GM23338 (cell line): Measurements from ENCODE around the gene CERK.

Source experiments
- CTCF ChIP-seq, 2 experiments: fragments of 200-600 bp in 1 of 2; sonication (generic) in 1 of 2; conservative IDR thresholded peaks; 2 replicates each; pipeline versions ENCODE4 v1.5.1 to v1.6.1; 2016 to 2017; ENCODE audit warnings: antibody characterized with exemption in 2 of 2, low read depth in 2 of 2, mild to moderate bottlenecking in 2 of 2, moderate library complexity in 1 of 2
- EZH2phosphoT487 ChIP-seq: fragments of 200-600 bp; sonication (generic); IDR thresholded peaks from one replicate; pipeline ENCODE4 v1.8.1; 2018; ENCODE audit warnings: antibody characterized with exemption; ENCODE audit not compliant: unreplicated experiment

GRCh38 chr22:46703996-46704370 lies 34.1 kb downstream of the CERK start:
- TF ChIP-seq CTCF (conservative IDR thresholded peaks at IDR 0.05; ENCODE audit: low read depth in 2 of 2), result no peak
- TF ChIP-seq EZH2phosphoT487, result no peak
